ENCODE data around the gene CLEC9A.
A peak's percentile ranks its signal among the peaks of the same experiment; 100 is the strongest.

Gene CLEC9A

DNA sequence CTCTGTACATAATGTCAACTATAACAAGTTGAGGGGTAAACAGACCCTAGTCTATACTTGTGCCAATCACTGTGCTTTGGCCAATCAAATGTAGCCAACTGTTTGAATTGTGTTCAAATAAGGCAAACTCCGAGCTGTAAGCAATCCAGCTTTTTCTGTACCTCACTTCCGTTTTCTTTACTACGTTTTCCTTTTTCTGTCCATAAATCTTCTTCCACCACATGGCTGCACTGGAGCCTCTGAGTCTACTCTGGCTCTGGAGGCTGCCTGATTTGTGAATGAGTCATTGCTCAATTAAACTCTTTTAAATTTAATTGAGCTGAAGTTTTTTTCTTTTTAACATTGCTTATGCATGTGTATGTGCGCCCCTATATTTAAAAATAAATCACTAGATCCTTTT is 38.6 kb downstream of the CLEC9A start:
- in situ Hi-C loops (cut with HindIII; ENCODE audit: low sequenced_read_pairs), result no loop called here
- DNase-seq (ENCODE audit: low read depth, low spot score), result peak; percentile 41
- TF ChIP-seq, protein P1, sequence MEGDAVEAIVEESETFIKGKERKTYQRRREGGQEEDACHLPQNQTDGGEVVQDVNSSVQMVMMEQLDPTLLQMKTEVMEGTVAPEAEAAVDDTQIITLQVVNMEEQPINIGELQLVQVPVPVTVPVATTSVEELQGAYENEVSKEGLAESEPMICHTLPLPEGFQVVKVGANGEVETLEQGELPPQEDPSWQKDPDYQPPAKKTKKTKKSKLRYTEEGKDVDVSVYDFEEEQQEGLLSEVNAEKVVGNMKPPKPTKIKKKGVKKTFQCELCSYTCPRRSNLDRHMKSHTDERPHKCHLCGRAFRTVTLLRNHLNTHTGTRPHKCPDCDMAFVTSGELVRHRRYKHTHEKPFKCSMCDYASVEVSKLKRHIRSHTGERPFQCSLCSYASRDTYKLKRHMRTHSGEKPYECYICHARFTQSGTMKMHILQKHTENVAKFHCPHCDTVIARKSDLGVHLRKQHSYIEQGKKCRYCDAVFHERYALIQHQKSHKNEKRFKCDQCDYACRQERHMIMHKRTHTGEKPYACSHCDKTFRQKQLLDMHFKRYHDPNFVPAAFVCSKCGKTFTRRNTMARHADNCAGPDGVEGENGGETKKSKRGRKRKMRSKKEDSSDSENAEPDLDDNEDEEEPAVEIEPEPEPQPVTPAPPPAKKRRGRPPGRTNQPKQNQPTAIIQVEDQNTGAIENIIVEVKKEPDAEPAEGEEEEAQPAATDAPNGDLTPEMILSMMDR (IDR thresholded peaks at IDR 0.05; ENCODE audit: low read depth, low read length), result no peak
- no peak overlapping the region for H3K4me3 ChIP-seq (ENCODE audit: low read depth, low read length)

DNA sequence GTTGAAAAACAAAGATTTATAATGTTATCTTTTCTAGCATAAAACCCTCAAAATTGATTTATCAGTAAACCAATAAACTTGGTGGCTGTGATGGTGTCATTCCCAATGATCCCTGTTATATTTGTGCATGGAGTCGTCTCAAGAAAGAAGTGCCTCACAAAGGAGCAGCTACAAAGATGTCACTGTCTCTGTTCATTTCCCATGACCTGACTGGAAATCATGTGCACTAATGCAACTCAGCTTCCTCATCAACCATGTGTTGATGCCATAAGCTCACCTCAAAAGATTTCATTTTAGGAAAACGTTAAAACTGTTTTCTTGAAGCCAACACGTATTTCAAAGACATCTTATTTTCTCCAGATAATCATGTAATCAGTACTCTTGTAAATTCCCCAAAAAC is 39.5 kb downstream of the CLEC9A start:
- in situ Hi-C loops (cut with HindIII; ENCODE audit: low sequenced_read_pairs), result no loop called here
- H3K4me3 ChIP-seq (ENCODE audit: low read depth, low read length), result no peak overlapping the region
- TF ChIP-seq, protein P1 (IDR thresholded peaks at IDR 0.05; ENCODE audit: low read depth, low read length), result no peak
- DNase-seq (ENCODE audit: low read depth, low spot score), result no peak

DNA sequence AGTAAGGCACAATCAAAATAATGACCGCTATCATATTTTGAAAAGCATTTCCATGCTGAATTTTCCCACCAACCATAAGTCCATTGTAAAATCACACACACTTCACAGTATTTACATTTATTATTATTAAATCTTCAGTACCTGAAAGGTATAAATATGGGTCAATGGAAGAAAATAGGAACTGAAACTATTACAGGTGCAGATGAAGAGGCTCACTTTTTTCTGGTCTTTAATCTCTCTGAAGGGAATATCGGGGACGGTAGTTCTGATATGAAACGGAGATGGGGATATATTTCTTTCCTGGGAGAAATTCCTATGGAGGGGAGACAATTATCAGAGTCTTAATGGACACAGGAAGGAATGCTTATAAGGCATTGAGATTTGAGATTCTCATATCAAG is 39.9 kb downstream of the CLEC9A start:
- in situ Hi-C loops (cut with HindIII; ENCODE audit: low sequenced_read_pairs), result no loop called here
- H3K4me3 ChIP-seq (ENCODE audit: low read depth, low read length), result no peak overlapping the region
- no peak for DNase-seq (ENCODE audit: low read depth, low spot score)
- TF ChIP-seq, protein P1 (IDR thresholded peaks at IDR 0.05; ENCODE audit: low read depth, low read length), result no peak

DNA sequence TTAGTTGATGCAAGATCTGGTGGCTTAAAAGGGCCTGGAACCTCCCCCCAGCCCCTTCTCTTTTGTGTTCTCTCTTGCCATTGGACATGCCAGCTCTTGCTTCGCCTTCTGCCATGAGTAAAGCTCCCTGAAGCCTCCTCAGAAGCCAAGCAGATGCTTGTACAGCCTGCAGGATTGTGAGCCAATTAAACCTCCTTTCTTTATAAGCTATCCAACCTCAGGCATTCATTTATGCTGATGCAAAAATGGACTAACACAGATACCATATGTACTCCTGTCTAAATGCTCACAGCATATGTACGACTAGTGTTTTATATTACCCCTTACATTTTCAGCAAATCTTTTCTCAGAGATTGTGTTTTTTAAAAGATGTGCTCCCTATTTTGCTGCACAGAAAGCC is 41.6 kb downstream of the CLEC9A start:
- TF ChIP-seq, protein P1 (IDR thresholded peaks at IDR 0.05; ENCODE audit: low read depth, low read length), result no peak
- no peak for DNase-seq (ENCODE audit: low read depth, low spot score)
- no peak overlapping the region for H3K4me3 ChIP-seq (ENCODE audit: low read depth, low read length)
- in situ Hi-C loops (cut with HindIII; ENCODE audit: low sequenced_read_pairs), result no loop called here

DNA sequence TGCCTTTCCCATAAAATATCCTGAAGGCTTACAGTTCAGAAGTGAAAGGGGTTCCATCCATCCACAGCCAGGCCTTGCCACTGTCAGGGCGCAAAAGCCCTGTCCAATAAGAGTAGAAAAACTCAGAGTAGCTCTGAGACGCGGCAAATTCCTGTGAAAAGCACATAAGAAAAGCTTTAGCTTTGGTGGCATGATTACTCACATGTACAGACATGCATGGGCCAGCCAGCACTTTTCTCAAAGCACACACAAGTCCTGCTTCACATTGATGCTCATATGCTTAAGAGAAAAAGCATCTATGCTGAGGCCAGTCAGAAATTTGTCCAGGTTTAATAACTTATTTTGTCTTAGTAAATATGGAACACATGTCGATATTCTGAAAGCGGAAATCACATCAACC is 42.8 kb downstream of the CLEC9A start:
- TF ChIP-seq, protein P1 (IDR thresholded peaks at IDR 0.05; ENCODE audit: low read depth, low read length), result no peak
- in situ Hi-C loops (cut with HindIII; ENCODE audit: low sequenced_read_pairs), result no loop called here
- DNase-seq (ENCODE audit: low read depth, low spot score), result no peak
- no peak overlapping the region for H3K4me3 ChIP-seq (ENCODE audit: low read depth, low read length)

DNA sequence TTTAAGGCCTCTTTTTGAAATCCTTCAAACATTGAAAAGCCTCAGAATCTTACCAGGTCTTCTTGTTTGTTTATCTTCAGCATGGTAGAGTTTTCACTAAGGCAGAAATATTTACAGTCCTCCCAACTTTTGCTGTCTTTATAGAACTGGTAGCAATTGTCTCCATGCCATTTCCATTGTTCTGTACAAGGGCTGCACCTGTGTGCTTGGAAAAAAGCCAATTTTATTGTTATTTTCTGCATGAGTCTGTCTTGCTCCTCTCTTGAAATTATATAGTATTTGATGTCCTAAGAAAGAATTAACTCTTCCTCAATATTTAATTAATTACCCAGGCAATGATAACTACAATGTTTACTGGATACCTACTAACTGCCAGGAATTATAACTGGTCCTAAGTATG is 45.0 kb downstream of the CLEC9A start:
- no peak for DNase-seq (ENCODE audit: low read depth, low spot score)
- TF ChIP-seq, protein P1 (IDR thresholded peaks at IDR 0.05; ENCODE audit: low read depth, low read length), result no peak
- in situ Hi-C loops (cut with HindIII; ENCODE audit: low sequenced_read_pairs), result no loop called here
- no peak overlapping the region for H3K4me3 ChIP-seq (ENCODE audit: low read depth, low read length)

All from astrocyte of the spinal cord (primary cell).